GM19468 (cell line): Measurements from ENCODE around the gene ORAI2.
"Not testable (repeated sequence)": the region's sequence is repeated elsewhere in the genome, so short reads cannot be mapped to it uniquely, and the experiment has no call there.

ENCODE experiments used
- ATAC-seq: cut with Tn5 transposase; IDR thresholded peaks from one replicate; pipeline ENCODE4 v1.9.1; 2021; ENCODE audit warnings: mild to moderate bottlenecking, moderate library complexity, moderate number of reproducible peaks; ENCODE audit not compliant: unreplicated experiment; ENCODE audit errors: extremely low read depth

The ORAI2 gene

GRCh38 chr7:102493220-102493935 lies 60.0 kb downstream of the ORAI2 start:
- ATAC-seq = not testable (repeated sequence)

GRCh38 chr7:102494026-102494425 lies 60.7 kb downstream of the ORAI2 start:
- not testable (repeated sequence) for ATAC-seq

GRCh38 chr7:102494473-102495149 lies 61.2 kb downstream of the ORAI2 start:
- ATAC-seq = peak; percentile 53

- ATAC-seq = not testable (repeated sequence)
Measured at GRCh38 chr7:102496861-102497260, 63.5 kb downstream of the ORAI2 start.

GRCh38 chr7:102497308-102497707 lies 63.9 kb downstream of the ORAI2 start:
- ATAC-seq = not testable (repeated sequence)

- ATAC-seq = not testable (repeated sequence)
Measured at GRCh38 chr7:102498321-102498720, 64.9 kb downstream of the ORAI2 start.

GRCh38 chr7:102503141-102503540 lies 69.8 kb downstream of the ORAI2 start:
- not testable (repeated sequence) for ATAC-seq

- not testable (repeated sequence) for ATAC-seq
Measured at GRCh38 chr7:102505298-102506185, 72.2 kb downstream of the ORAI2 start.
